MM.1S (cell line): ENCODE data around the gene TENM4.

ENCODE experiments used
- EZH2 ChIP-seq: fragments of 300-600 bp; sonication (generic); optimal IDR thresholded peaks from 2 replicates; pipeline ENCODE3; 2017; ENCODE audit warnings: low read depth, mild to moderate bottlenecking, antibody characterized with exemption, low read length, mixed read lengths
- TF ChIP-seq, protein P1 (sequence below): fragments of 300-600 bp; sonication (generic); IDR thresholded peaks from 2 replicates; pipeline ENCODE4 v1.5.1; 2016; ENCODE audit warnings: antibody characterized with exemption, low read length, mixed read lengths

DNA sequence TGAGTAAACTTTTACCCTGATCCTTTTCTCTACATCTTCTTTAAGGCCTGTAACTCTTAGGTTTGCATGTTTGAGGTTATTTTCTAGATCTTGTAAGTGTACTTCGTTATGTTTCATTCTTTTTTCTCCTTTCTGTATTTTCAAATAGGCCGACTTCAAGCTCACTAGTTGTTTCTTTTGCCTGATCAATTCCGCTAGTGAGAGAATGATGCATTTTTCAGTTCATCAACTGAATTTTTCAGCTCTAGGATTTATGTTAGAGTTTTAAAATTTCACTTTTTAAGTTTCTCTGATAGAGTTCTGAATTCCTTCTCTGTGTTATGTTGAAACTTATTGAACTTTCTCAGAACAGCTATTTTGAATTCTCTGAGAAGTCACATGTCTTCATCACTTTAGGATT is 810.7 kb downstream of the TENM4 start:
- no peak for TF ChIP-seq EZH2
- TF ChIP-seq, protein P1, sequence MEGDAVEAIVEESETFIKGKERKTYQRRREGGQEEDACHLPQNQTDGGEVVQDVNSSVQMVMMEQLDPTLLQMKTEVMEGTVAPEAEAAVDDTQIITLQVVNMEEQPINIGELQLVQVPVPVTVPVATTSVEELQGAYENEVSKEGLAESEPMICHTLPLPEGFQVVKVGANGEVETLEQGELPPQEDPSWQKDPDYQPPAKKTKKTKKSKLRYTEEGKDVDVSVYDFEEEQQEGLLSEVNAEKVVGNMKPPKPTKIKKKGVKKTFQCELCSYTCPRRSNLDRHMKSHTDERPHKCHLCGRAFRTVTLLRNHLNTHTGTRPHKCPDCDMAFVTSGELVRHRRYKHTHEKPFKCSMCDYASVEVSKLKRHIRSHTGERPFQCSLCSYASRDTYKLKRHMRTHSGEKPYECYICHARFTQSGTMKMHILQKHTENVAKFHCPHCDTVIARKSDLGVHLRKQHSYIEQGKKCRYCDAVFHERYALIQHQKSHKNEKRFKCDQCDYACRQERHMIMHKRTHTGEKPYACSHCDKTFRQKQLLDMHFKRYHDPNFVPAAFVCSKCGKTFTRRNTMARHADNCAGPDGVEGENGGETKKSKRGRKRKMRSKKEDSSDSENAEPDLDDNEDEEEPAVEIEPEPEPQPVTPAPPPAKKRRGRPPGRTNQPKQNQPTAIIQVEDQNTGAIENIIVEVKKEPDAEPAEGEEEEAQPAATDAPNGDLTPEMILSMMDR: no peak
